Stimulated activated CD4-positive, alpha-beta T cell treated with anti-CD3 and anti-CD28 coated beads, Interleukin-1b, Interleukin-23, amount 100 ng/mL, for 4 hours (primary cell): Measurements from ENCODE around the gene ZFHX3.

Experiments
- DNase-seq, 2 donors: peaks; one replicate each; pipeline ENCODE4 v3.0.0-alpha.2; 2020; ENCODE audit warnings: low read depth in 2 of 2

ZFHX3 gene

DNA sequence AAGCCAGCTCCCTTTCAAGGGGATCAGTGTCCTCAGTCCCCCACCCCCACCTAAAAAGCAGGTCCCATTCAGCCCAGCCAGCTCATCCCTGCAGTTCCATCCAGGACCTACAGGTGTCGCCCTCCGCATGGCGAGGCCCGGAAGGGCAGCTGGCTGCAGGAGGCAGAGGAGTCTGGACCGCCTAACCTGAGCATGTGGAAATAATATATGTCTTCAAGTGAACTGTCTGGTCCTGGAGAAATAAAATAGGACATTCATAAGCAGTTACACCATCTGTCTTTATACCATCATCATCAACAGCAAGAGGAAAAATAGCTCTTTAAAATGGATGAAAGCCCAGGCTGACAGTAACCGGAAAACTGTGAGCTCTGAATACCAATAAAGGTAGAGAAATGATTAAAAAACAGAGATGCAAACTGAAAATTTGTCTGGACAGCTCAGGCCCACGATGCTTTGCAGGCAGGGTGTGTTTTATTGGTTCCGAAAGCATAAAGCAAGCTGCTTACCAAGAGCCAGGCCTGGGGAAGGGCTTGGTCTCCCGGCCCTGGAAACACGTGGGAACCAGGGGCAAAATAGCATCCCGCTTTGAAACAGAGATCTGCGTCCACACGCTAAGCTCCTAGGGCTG, 215.2 kb downstream of the ZFHX3 start:
- DNase-seq: peak; percentile 44 to 60

GRCh38 chr16:72829846-72830775, 217.8 kb downstream of the ZFHX3 start:
- no peak for DNase-seq

GRCh38 chr16:72827866-72828265, 220.1 kb downstream of the ZFHX3 start:
- no peak for DNase-seq

DNA sequence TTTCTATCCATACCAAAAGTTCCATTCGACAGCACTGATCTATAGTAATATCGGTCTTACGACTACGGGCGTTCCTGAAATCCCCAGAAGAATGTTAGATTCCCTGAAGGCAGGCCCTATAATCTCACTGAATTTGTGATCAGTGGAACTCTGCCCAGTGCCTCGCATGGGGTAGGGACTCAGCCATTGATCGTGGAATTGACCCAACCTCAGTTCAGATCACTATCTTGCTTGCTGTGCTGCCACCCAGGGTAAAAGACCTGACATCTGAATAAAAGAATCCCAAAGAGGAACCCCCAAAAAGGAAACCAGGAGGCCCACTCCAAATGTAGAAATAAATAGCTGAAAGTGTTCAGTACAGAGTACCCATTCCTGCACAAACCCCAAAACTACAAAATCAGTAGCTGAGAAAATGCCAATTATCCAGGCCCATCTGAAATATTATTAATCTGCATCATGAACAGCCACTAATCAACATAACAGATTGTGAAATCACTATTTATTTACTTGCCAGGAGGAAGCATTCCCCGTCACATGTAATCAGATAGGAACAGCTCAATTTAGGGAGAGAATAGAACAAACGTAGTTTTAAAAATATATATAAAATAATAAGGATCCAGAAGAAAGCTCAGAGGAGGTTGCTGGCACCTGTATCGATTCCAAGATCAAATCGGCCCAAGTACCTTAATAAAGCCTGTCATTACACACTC, 221.9 kb downstream of the ZFHX3 start:
- DNase-seq: no peak

GRCh38 chr16:72824761-72825160, 223.2 kb downstream of the ZFHX3 start:
- no peak for DNase-seq

DNA sequence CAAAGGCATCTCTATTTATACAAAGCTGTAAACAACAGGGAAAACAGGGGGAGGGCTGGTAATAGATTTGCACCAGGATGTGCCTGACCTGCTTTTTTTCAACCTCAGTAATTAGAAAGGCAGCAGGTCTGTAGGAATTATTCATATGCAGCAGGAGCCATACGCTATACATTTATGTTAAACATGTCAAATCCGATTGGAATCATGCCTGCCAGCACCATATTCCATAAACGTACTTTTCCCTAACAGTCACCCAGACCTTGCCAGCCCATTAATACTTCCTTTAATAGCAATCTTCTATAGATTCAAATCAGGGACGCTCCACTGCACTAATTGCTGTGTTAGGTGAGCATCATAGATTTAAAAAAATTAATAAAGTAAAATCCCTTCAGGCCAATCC, 223.9 kb downstream of the ZFHX3 start:
- DNase-seq: no peak

DNA sequence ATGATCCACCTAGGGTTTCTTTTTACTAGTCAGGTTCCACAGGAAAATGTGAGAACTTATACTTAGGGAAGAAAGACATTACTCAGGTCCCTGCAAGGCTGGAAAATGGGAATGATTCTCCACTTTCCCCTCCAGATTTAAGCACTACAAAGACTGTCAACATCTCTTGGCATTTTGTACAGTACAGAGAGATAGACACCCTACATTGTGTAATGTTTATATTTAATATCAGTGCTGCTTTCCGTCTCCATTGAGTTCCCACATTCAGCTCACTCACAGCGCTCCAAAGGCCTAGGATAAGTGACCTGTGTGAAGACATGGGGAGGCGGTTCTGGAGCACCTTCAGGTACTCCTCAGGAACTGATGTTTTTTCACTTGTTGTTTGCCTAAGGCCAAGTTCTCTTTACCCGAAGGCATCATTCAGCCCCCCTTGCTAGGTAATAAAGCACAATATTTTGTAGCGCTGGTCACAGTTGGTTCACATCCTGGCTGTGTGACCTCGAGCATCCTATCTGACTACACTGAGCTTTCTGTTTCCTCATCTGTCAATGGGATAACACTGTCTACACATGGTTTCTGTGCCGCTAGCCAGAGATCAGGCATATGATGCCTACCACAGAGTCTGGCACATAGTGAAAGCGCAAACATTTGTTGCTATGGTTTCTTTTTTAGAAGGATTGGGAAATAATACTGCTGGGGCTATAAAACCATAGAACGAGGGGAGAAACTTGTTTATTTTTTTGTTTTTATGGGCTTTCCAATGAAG, 226.6 kb downstream of the ZFHX3 start:
- no peak for DNase-seq

- no peak for DNase-seq
Observed at GRCh38 chr16:72819345-72819744, 228.6 kb downstream of the ZFHX3 start.

- DNase-seq: no peak
Observed at GRCh38 chr16:72818236-72818845, 229.6 kb downstream of the ZFHX3 start.

DNA sequence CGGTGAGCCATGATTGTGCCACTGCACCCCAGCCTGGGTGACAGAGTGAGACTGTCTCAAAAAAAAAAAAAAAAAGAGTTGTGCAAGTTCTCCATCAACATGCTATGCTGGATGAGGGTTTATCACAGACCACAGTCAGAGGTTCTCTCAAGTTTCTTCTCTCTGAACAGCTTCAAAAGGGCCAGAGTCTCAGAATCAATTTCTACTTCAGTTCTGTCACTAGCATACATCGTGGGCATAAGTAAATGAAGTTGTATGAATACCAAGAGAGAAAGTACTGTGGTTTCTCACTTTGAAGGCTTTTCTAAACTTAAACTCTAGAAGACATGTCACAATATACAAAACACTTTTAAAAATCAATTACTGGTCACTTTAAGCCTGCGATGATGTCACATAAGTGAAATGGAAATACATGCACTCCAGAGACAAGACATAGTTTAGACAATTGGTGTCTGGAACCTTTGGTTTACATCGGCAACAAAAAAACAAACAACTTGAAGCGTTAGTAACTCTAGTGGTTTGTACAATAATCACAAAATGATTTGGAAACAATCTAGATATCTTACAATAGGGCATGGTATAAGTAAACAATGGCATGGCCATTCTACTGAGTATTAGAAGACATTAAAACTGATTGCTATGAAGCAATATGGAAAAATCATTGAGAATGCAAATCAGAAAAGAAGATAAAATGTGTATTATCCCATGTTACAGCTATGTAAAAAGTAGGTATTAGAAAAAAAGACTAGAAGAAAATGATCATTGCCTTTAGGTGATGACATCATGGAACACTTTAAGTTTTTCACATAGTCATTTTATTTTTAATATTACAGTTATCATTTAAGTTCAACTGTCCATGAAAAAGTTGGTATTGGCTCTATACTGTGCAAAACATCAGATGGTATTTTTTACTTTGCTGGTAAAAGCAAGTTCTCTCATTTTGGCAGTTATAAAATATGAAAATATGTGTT, 232.3 kb downstream of the ZFHX3 start:
- DNase-seq: no peak

GRCh38 chr16:72814226-72814625, 233.7 kb downstream of the ZFHX3 start:
- no peak for DNase-seq

DNA sequence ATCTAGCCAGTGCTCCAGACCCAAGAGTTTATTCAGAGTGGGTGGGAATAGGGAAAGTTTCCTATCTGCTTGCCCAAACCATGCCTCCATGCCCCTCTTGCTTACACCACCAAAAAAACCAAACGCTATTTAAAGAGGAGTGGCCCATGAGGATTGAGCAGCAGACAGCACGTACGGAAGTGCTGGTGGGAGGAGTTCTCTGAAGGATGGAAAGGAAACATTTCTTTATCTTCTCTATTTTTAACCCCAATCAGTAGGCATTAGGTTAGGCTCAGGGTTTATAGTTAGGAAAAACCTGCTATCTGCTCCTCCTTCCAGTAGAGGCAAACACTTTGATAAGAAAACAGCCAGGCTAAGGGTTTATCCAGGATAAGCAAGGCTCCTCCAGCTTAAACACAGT, 235.3 kb downstream of the ZFHX3 start:
- no peak for DNase-seq

- no peak for DNase-seq
Observed at GRCh38 chr16:72811876-72812275, 236.1 kb downstream of the ZFHX3 start.

DNA sequence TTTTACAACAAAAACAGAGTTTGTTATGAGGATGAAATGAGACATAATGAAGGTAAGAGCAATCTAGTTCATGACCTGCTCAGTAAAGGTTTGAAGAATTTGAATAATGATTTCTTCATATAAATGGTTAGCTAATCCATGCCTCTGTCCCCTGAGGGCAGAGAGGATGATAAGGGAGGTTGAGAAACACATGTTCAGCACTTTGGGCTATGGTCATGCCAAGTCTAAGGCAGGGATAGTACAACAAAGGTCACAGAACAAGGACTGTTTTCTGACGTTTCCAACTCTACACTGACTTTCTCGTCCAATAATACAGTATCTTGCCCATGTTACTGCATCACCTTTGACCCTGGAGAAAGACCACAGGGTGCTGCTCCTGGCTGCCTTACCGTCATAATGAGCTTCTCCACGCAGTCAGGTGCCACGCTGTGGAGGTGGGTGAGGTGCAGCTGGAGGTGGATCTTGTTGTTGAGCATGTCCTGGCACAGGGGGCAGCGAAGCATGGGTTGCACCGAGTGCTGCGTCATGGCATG, 236.7 kb downstream of the ZFHX3 start:
- no peak for DNase-seq

DNA sequence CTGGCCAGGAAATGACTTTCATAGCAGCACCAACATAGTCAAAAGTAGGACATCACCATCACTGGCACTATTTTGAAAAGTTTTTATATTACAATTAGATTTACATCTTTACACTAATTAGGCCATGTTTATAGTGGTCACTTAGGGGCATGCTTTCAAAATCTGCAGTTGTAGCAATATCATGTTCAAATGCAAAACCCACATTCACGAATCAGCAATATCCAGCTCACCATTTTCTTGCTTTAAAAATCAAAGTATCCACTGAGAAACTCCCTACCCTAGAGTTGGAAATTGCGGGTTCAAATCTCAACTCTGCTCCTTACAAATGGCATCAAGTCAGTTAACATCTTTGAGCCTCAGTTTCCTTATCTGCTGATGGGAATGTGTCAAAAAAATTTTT, 237.4 kb downstream of the ZFHX3 start:
- no peak for DNase-seq

- DNase-seq: no peak
Observed at GRCh38 chr16:72809446-72809845, 238.5 kb downstream of the ZFHX3 start.

GRCh38 chr16:72808754-72809153, 239.2 kb downstream of the ZFHX3 start:
- DNase-seq: no peak

DNA sequence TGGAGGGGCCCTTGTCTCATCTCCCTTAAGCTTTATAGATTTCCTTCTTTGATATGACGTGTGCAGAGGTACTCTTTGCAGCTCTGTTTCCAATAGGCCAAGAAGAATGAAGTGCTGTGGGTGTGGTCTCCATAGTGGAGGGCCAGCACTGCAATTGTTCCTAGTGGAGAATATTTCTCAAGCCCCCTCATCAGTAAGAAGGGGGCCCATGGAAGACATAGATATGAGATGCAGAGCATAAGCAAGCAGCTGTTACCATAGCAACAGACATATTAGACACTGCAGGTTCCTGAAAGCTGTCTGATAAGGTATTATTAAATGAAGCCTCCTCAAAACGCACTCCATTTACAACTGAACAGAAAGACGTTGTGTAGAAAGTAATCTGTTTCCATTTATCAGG, 240.7 kb downstream of the ZFHX3 start:
- no peak for DNase-seq

DNA sequence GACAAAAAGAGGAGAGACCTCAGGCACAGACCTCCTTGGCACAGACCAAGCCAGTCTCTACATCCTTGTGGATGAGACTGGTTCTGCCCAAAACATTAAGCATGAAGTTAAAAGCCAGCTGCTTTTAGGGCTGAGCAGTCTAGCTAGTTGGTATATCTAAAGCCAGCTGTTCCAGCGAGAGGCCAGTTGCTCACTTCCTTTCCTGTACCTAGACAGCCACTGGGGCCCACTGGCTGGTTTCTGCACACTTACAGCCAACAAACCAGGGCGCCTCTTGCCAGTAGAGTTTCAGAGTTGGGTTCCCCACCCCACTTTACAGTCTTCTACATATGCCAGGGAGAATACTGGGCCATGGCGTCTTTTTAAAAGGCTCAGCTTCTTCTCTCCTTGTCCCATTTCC, 242.4 kb downstream of the ZFHX3 start:
- no peak for DNase-seq
